KMS-11 (cell line): ENCODE results near the gene MPP7.
"Not testable (repeated sequence)": the region's sequence is repeated elsewhere in the genome, so short reads cannot be mapped to it uniquely, and the experiment has no call there.

ENCODE experiments used
- H2AFZ ChIP-seq: fragments of 200-600 bp; sonication (generic); 2 replicates; pipeline ENCODE4 v1.6.1; 2016; ENCODE audit warnings: antibody characterized with exemption, mixed run types, low read depth
- H3K27ac ChIP-seq: fragments of 200-600 bp; sonication (generic); 2 replicates; pipeline ENCODE4 v1.6.1; 2016; ENCODE audit warnings: mild to moderate bottlenecking, mixed run types
- H3K27me3 ChIP-seq: fragments of 200-600 bp; sonication (generic); 2 replicates; pipeline ENCODE4 v1.6.1; 2017; ENCODE audit warnings: mild to moderate bottlenecking, low read depth, mixed run types, moderate library complexity; ENCODE audit not compliant: insufficient read depth
- H3K36me3 ChIP-seq: fragments of 200-600 bp; sonication (generic); 2 replicates; pipeline ENCODE4 v1.6.1; 2017; ENCODE audit warnings: mild to moderate bottlenecking, mixed run types; ENCODE audit not compliant: insufficient read depth
- H3K4me1 ChIP-seq: fragments of 200-600 bp; sonication (generic); 2 replicates; pipeline ENCODE4 v1.6.1; 2016; ENCODE audit warnings: mild to moderate bottlenecking, low read depth, mixed run types; ENCODE audit not compliant: poor library complexity, severe bottlenecking
- H3K4me2 ChIP-seq: fragments of 200-600 bp; sonication (generic); 2 replicates; pipeline ENCODE4 v1.7.0; 2016; ENCODE audit warnings: mild to moderate bottlenecking, mixed run types
- H3K4me3 ChIP-seq: fragments of 200-600 bp; sonication (generic); IDR thresholded peaks from 2 replicates; pipeline ENCODE4 v1.6.1; 2017; ENCODE audit warnings: low read depth, low read length, mixed read lengths; ENCODE audit not compliant: insufficient read depth
- H3K79me2 ChIP-seq: fragments of 200-600 bp; sonication (generic); 2 replicates; pipeline ENCODE4 v1.6.1; 2016; ENCODE audit warnings: low read depth, mixed run types; ENCODE audit not compliant: insufficient read depth
- H3K9ac ChIP-seq: fragments of 200-600 bp; sonication (generic); 2 replicates; pipeline ENCODE4 v1.6.1; 2016; ENCODE audit warnings: mild to moderate bottlenecking, mixed run types
- H4K20me1 ChIP-seq: fragments of 200-600 bp; sonication (generic); 2 replicates; pipeline ENCODE4 v1.6.1; 2016; ENCODE audit warnings: mild to moderate bottlenecking, mixed run types; ENCODE audit not compliant: insufficient read depth
- TF ChIP-seq, protein P1 (sequence below): fragments of 200-600 bp; sonication (generic); conservative IDR thresholded peaks from 2 replicates; pipeline ENCODE4 v1.6.1; 2017; ENCODE audit warnings: low read depth, mild to moderate bottlenecking, antibody characterized with exemption, low read length, moderate library complexity, mixed read lengths

Gene MPP7

DNA sequence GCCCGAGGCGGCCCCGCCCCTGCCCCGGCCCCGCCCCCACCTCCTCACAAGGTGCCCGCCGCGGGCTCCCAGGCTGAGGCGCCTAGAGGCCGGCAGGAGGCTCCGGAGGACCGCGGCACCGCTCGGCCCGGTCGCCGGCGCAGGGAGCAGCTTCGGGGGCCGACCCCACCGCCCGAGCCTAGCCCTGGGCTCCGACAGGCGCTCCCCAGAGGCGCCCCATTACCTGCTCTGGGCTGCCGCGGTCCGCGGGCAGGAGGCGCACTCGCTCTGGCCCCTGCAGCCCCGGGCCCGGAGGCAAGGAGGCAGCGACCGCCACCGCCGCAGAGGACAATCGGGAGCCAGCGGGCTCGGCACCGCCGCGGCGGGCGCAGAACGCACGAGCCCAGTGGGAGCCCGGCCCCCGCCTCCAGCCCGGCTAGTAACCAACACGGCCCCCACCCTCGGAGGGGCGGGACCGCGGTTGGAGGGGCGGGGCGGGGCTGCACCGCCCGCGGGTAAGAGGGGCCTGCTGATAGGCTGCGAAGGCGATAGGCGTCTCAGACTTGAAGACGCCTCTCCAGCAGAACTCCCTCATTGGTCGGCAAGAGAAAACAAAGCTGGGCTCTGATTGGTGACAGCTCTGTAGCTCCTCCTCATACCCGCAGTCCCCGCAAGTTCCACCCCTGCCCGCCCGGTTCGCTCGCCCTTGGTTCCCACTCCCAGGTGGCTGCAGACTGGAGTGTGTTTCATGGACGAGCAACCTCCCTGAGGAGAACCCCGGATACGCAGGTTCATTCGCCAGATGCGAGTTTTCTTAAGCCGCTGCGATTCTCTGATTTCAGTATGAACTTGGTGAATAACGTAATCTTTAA lies at the start of gene MPP7:
Gene MPP7, minus strand, starts transcription at position 427 of the 851 bp plus-strand sequence. CDS start 64,460 bp downstream, outside the sequence.
- TF ChIP-seq, protein P1, sequence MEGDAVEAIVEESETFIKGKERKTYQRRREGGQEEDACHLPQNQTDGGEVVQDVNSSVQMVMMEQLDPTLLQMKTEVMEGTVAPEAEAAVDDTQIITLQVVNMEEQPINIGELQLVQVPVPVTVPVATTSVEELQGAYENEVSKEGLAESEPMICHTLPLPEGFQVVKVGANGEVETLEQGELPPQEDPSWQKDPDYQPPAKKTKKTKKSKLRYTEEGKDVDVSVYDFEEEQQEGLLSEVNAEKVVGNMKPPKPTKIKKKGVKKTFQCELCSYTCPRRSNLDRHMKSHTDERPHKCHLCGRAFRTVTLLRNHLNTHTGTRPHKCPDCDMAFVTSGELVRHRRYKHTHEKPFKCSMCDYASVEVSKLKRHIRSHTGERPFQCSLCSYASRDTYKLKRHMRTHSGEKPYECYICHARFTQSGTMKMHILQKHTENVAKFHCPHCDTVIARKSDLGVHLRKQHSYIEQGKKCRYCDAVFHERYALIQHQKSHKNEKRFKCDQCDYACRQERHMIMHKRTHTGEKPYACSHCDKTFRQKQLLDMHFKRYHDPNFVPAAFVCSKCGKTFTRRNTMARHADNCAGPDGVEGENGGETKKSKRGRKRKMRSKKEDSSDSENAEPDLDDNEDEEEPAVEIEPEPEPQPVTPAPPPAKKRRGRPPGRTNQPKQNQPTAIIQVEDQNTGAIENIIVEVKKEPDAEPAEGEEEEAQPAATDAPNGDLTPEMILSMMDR: peak; percentile 26; the same call in 1 of the 2 replicates
- no peaks in the 10 kb centered on the region for H3K79me2 ChIP-seq
- no peaks in the 10 kb centered on the region for H4K20me1 ChIP-seq
- peak within 1 kb of the TSS; percentile 38; the same call in 1 of the 2 replicates for H3K27ac ChIP-seq
- no peaks in the 10 kb centered on the region for H3K36me3 ChIP-seq
- peaks cover 12% of the 10 kb centered on the region for H3K4me1 ChIP-seq
- no peaks in the 10 kb centered on the region; the same call in 1 of the 2 replicates for H3K27me3 ChIP-seq
- H2AFZ ChIP-seq: peak within 1 kb of the TSS; percentile 56
- H3K4me2 ChIP-seq: peak within 1 kb of the TSS; percentile 95
- H3K9ac ChIP-seq: peak within 1 kb of the TSS; percentile 41
- peak within 1 kb of the TSS; percentile 7 for H3K4me3 ChIP-seq

DNA sequence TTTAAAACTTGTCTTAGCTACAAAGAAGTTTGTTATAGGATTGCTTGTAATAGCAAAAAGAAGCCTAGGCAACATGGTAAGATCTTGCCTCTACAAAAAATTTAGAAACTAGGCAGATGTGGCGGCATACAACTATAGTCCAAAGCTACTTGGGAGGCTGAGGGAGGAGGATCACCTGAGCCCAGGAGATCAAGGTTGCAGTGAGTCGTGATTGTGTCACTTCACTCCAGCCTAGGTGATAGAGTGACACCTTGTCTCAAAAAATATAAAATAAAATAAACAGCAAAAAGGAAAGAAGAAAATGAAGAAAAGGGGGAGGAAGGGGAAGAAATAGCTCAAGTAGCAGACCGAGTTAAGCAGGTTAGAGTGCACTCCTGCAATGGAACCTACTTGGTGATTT lies 47.0 kb upstream of the MPP7 start:
- Histone ChIP-seq H3K79me2 (no peaks in the 10 kb centered on the region), H3K36me3 (no peaks in the 10 kb centered on the region), H3K27me3 (no peaks in the 10 kb centered on the region), H3K4me3 (no peak overlapping the region), H4K20me1 (no peaks in the 10 kb centered on the region), H3K9ac (no peak overlapping the region), H3K27ac (no peak overlapping the region), H3K4me1 (no peaks in the 10 kb centered on the region), H3K4me2 (no peak overlapping the region), H2AFZ (no peak overlapping the region)
- TF ChIP-seq, protein P1: no peak

DNA sequence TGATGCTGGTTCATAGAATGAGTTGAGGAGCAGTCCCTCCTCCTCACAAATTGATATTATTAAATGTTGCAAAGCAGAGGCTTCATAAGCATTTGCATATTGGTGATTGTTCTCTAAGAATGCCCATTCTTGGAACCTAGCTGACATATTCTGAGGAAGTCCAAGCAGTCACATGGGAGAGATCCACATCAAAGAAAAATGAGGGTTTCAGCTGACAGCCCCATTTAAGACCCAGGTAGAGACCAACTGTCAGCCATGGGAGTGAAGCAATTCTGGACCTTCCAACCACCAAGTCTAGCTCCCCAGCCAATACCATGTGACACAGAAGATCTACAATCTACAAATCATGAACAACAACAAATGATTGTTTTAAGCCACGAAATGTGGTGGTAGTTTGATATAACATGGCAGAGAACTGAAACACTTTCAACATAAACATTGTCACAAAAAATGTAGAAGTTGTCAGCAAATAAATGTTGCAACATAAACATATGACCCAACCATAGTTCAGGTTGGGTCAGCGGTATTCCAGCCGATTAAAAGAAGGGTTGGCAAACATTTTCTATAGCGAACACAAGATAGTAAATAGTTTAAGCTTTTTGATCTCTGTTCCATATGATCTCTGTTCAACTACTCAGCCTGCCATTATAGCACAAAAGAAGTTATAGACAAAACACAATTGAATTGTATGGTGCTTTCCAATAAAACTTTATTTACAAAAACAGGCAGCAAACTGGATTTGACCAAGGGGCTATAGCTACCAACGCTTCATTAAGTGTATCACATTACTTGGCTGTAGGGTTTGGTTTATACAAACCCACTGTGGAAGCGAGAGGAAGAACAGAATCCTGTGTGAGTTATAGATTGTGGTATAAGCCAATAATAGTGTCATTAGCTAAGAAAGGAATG lies 41.4 kb upstream of the MPP7 start:
- H3K4me2 ChIP-seq: no peak overlapping the region
- H3K4me3 ChIP-seq: no peak overlapping the region
- TF ChIP-seq, protein P1: no peak
- H2AFZ ChIP-seq: no peak overlapping the region
- H4K20me1 ChIP-seq: no peaks in the 10 kb centered on the region
- H3K4me1 ChIP-seq: no peaks in the 10 kb centered on the region
- H3K27ac ChIP-seq: no peak overlapping the region
- H3K9ac ChIP-seq: no peak overlapping the region
- H3K27me3 ChIP-seq: no peaks in the 10 kb centered on the region
- H3K36me3 ChIP-seq: no peaks in the 10 kb centered on the region
- H3K79me2 ChIP-seq: no peaks in the 10 kb centered on the region

DNA sequence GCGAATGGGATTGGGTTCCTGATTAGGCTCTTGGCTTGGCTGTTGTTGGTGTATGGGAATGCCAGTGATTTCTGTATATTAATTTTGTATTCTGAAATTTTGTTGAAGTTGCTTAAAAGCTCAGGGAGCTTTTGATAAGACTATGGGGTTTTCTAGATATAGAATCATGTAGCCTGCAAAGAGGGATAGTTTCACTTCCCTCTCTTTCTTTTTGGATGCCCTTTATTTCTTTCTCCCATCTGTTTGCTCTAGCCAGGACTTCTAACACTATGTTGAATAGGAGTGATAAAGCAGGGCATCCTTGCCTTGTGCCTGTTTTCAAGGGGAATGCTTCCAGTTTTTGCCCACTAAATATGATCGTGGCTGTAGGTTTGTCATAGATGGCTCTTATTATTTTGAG lies 40.4 kb upstream of the MPP7 start:
- H3K36me3 ChIP-seq: no peaks in the 10 kb centered on the region
- H3K79me2 ChIP-seq: no peaks in the 10 kb centered on the region
- H3K4me2 ChIP-seq: no peak overlapping the region
- H3K27ac ChIP-seq: no peak overlapping the region
- no peak overlapping the region for H3K4me3 ChIP-seq
- no peaks in the 10 kb centered on the region for H3K27me3 ChIP-seq
- H4K20me1 ChIP-seq: no peaks in the 10 kb centered on the region
- H3K9ac ChIP-seq: no peak overlapping the region
- TF ChIP-seq, protein P1: no peak
- no peaks in the 10 kb centered on the region for H3K4me1 ChIP-seq
- H2AFZ ChIP-seq: no peak overlapping the region

DNA sequence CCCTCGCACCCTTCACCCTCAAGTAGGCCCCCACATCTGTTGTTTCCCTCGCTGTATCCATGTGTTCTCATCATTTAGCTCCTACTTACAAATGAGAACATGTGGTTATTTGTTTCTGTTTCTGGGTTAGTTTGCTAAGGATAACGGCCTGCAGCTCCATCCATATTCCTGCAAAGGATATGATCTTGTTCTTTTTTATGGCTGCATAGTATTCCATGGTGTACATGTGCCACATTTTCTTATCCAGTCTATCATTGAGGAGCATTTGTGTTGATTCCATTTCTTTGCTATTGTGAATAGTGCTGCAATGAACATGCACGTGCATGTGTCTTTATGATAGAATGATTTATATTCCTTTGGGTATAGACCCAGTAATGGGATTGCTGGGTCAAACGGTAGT lies 38.8 kb upstream of the MPP7 start:
- not testable (repeated sequence) for H2AFZ ChIP-seq, H3K4me3 ChIP-seq, H3K27me3 ChIP-seq, H3K79me2 ChIP-seq, H3K9ac ChIP-seq, H3K4me2 ChIP-seq, H3K4me1 ChIP-seq, H3K27ac ChIP-seq, H3K36me3 ChIP-seq, H4K20me1 ChIP-seq
